ENCODE results near the gene PFN2. TPM values are rescaled to one million over a fixed set of nuclear protein-coding genes. Genes with fewer than 3 reads are reported as not detected.
A peak's percentile ranks its signal among the peaks of the same experiment; 100 is the strongest.

PFN2 gene
- total RNA-seq, 1 experiment from 2014 or later = 45.9 TPM

- no TSS peak for BruUV-seq (replicated peaks)
These were observed 5.2 kb upstream of the PFN2 start for GRCh38 chr3:149975919-149976318.

GRCh38 chr3:149971403-149972075 lies 844 bp upstream of the PFN2 start:
- Histone ChIP-seq H3K9me3 (no peaks in the 10 kb centered on the region), H3K4me3 (ENCODE audit: low read depth, low read length) (peak overlapping the region; percentile 91), H3K36me3 (ENCODE audit: control insufficient read depth, insufficient read depth, low read length) (no peaks in the 10 kb centered on the region), H3K27me3 (replicated peaks; ENCODE audit: control insufficient read depth, insufficient read depth, low read length) (no peaks in the 10 kb centered on the region), H3K4me1 (no peaks in the 10 kb centered on the region)
- BruUV-seq (replicated peaks) = TSS peak; percentile 46
- Mint-ChIP-seq H3K4me3 (ENCODE audit: unreplicated experiment) (peak overlapping the region; percentile 78), H3K36me3 (ENCODE audit: insufficient read depth, unreplicated experiment) (peaks cover 14% of the 10 kb centered on the region), H3K4me1 (ENCODE audit: low read depth, unreplicated experiment) (no peaks in the 10 kb centered on the region), H3K27ac (ENCODE audit: unreplicated experiment) (peak overlapping the region; percentile 81), H3K27me3 (ENCODE audit: insufficient read depth, unreplicated experiment) (peaks cover 8% of the 10 kb centered on the region), H3K9me3 (ENCODE audit: unreplicated experiment) (no peaks in the 10 kb centered on the region)
- DNase-seq = peak; percentile 57 to 61
- intact Hi-C loops (cut with micrococcal nuclease; ENCODE audit: unreplicated experiment) = no loop called here
- ChIA-PET CTCF (interaction anchor here (0.6 to 1.6 kb wide), 2 partner anchors 53 to 213 kb away, joined by 3 to 6 read pairs; no protein-coding TSS in a partner anchor), POLR2A (interaction anchor here (0.9 to 1.2 kb wide), 2 partner anchors 14 to 178 kb away, joined by 3 to 4 read pairs; no protein-coding TSS in a partner anchor)
- TF ChIP-seq, protein P1, sequence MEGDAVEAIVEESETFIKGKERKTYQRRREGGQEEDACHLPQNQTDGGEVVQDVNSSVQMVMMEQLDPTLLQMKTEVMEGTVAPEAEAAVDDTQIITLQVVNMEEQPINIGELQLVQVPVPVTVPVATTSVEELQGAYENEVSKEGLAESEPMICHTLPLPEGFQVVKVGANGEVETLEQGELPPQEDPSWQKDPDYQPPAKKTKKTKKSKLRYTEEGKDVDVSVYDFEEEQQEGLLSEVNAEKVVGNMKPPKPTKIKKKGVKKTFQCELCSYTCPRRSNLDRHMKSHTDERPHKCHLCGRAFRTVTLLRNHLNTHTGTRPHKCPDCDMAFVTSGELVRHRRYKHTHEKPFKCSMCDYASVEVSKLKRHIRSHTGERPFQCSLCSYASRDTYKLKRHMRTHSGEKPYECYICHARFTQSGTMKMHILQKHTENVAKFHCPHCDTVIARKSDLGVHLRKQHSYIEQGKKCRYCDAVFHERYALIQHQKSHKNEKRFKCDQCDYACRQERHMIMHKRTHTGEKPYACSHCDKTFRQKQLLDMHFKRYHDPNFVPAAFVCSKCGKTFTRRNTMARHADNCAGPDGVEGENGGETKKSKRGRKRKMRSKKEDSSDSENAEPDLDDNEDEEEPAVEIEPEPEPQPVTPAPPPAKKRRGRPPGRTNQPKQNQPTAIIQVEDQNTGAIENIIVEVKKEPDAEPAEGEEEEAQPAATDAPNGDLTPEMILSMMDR (IDR thresholded peaks at IDR 0.05; ENCODE audit: insufficient read depth in 1 of 2, low read depth in 1 of 2, low read length in 1 of 2, severe bottlenecking in 1 of 2, unreplicated experiment in 1 of 2) = no peak

More at GRCh38 chr3:149975919-149976318, 5.2 kb upstream of the PFN2 start:
- H3K4me1 Mint-ChIP-seq (ENCODE audit: low read depth, unreplicated experiment) = no peaks in the 10 kb centered on the region
- no peaks in the 10 kb centered on the region for H3K9me3 Mint-ChIP-seq (ENCODE audit: unreplicated experiment)
- Histone ChIP-seq H3K27me3 (replicated peaks; ENCODE audit: control insufficient read depth, insufficient read depth, low read length) (no peaks in the 10 kb centered on the region), H3K9me3 (no peaks in the 10 kb centered on the region), H3K36me3 (ENCODE audit: control insufficient read depth, insufficient read depth, low read length) (no peaks in the 10 kb centered on the region), H3K4me3 (ENCODE audit: low read depth, low read length) (no peak overlapping the region), H3K4me1 (no peaks in the 10 kb centered on the region)
- H3K36me3 Mint-ChIP-seq (ENCODE audit: insufficient read depth, unreplicated experiment) = peaks cover 7% of the 10 kb centered on the region
- CTCF ChIA-PET = no interaction called here
- no peak overlapping the region for H3K27ac Mint-ChIP-seq (ENCODE audit: unreplicated experiment)
- H3K4me3 Mint-ChIP-seq (ENCODE audit: unreplicated experiment) = no peak overlapping the region
- no peak for DNase-seq
- TF ChIP-seq, protein P1 (IDR thresholded peaks at IDR 0.05; ENCODE audit: insufficient read depth in 1 of 2, low read depth in 1 of 2, low read length in 1 of 2, severe bottlenecking in 1 of 2, unreplicated experiment in 1 of 2) = no peak
- intact Hi-C loops (cut with micrococcal nuclease; ENCODE audit: unreplicated experiment) = no loop called here
- H3K27me3 Mint-ChIP-seq (ENCODE audit: insufficient read depth, unreplicated experiment) = peaks cover 8% of the 10 kb centered on the region
- POLR2A ChIA-PET = no interaction called here

GRCh38 chr3:149969940-149970715 lies 567 bp downstream of the PFN2 start:
- H3K4me1 ChIP-seq = no peaks in the 10 kb centered on the region
- no peaks in the 10 kb centered on the region for H3K36me3 ChIP-seq (ENCODE audit: control insufficient read depth, insufficient read depth, low read length)
- peak overlapping the region; percentile 91 for H3K4me3 ChIP-seq (ENCODE audit: low read depth, low read length)
- BruUV-seq (replicated peaks) = no TSS peak
- no peaks in the 10 kb centered on the region for H3K27me3 ChIP-seq (replicated peaks; ENCODE audit: control insufficient read depth, insufficient read depth, low read length)
- Mint-ChIP-seq H3K9me3 (ENCODE audit: unreplicated experiment) (no peaks in the 10 kb centered on the region), H3K4me3 (ENCODE audit: unreplicated experiment) (peak overlapping the region; percentile 78), H3K4me1 (ENCODE audit: low read depth, unreplicated experiment) (no peaks in the 10 kb centered on the region), H3K27ac (ENCODE audit: unreplicated experiment) (peak overlapping the region; percentile 84), H3K27me3 (ENCODE audit: insufficient read depth, unreplicated experiment) (peaks cover 3% of the 10 kb centered on the region), H3K36me3 (ENCODE audit: insufficient read depth, unreplicated experiment) (peaks cover 28% of the 10 kb centered on the region)
- ChIA-PET CTCF (interaction anchor here (1.0 kb wide), 1 partner anchor 214 kb away, joined by 4 read pairs; no protein-coding TSS in a partner anchor), POLR2A (interaction anchor here (0.6 to 1.2 kb wide), 4 partner anchors 173 to 576 kb away, joined by 3 to 5 read pairs (median 4); partner anchors contain the start of gene SERP1)
- intact Hi-C loops (cut with micrococcal nuclease; ENCODE audit: unreplicated experiment) = loop anchor here (1.0 to 10.0 kb wide), 3 partner anchors 34 to 632 kb away; partner anchors contain the start of gene SELENOT
- TF ChIP-seq, protein P1 (IDR thresholded peaks at IDR 0.05; ENCODE audit: insufficient read depth in 1 of 2, low read depth in 1 of 2, low read length in 1 of 2, severe bottlenecking in 1 of 2, unreplicated experiment in 1 of 2) = no peak
- DNase-seq = peak; percentile 77 to 84
- H3K9me3 ChIP-seq = no peaks in the 10 kb centered on the region

Data from Caco-2 (cell line).